ENCODE results near the gene HMG20B. TPM values are rescaled to one million over a fixed set of nuclear protein-coding genes. Genes with fewer than 3 reads are reported as not detected.

Gene HMG20B
- total RNA-seq, 1 experiment from 2014 or later = 33.9 TPM

GRCh38 chr19:3570606-3571011 lies 2.1 kb upstream of the HMG20B start:
- Mint-ChIP-seq H3K9me3 (ENCODE audit: unreplicated experiment) (no peaks in the 10 kb centered on the region), H3K4me3 (ENCODE audit: unreplicated experiment) (no peak overlapping the region), H3K27me3 (ENCODE audit: insufficient read depth, unreplicated experiment) (no peaks in the 10 kb centered on the region), H3K4me1 (ENCODE audit: low read depth, unreplicated experiment) (no peaks in the 10 kb centered on the region), H3K36me3 (ENCODE audit: insufficient read depth, unreplicated experiment) (peaks cover 23% of the 10 kb centered on the region), H3K27ac (ENCODE audit: unreplicated experiment) (no peak overlapping the region)
- H3K27me3 ChIP-seq (replicated peaks; ENCODE audit: control insufficient read depth, insufficient read depth, low read length) = no peaks in the 10 kb centered on the region
- H3K9me3 ChIP-seq = no peaks in the 10 kb centered on the region
- no peaks in the 10 kb centered on the region for H3K4me1 ChIP-seq
- CTCF ChIA-PET = no interaction called here
- POLR2A ChIA-PET = no interaction called here
- intact Hi-C loops (cut with micrococcal nuclease; ENCODE audit: unreplicated experiment) = no loop called here
- no peaks in the 10 kb centered on the region for H3K36me3 ChIP-seq (ENCODE audit: control insufficient read depth, insufficient read depth, low read length)
- H3K4me3 ChIP-seq (ENCODE audit: low read depth, low read length) = no peak overlapping the region
- DNase-seq = no peak
- TF ChIP-seq CTCF (IDR thresholded peaks at IDR 0.05; ENCODE audit: insufficient read depth in 1 of 2, low read depth in 1 of 2, low read length in 1 of 2, severe bottlenecking in 1 of 2, unreplicated experiment in 1 of 2) = no peak
- no TSS peak for BruUV-seq (replicated peaks)

GRCh38 chr19:3572132-3572854 lies 451 bp upstream of the HMG20B start:
- H3K27me3 ChIP-seq (replicated peaks; ENCODE audit: control insufficient read depth, insufficient read depth, low read length) = no peaks in the 10 kb centered on the region
- peak overlapping the region; percentile 36 for H3K4me3 ChIP-seq (ENCODE audit: low read depth, low read length)
- DNase-seq = peak; percentile 98 to 99
- no peaks in the 10 kb centered on the region for H3K4me1 Mint-ChIP-seq (ENCODE audit: low read depth, unreplicated experiment)
- H3K4me3 Mint-ChIP-seq (ENCODE audit: unreplicated experiment) = peak overlapping the region; percentile 71
- H3K9me3 Mint-ChIP-seq (ENCODE audit: unreplicated experiment) = no peaks in the 10 kb centered on the region
- ChIA-PET CTCF (no interaction called here), POLR2A (no interaction called here)
- no peak for TF ChIP-seq CTCF (IDR thresholded peaks at IDR 0.05; ENCODE audit: insufficient read depth in 1 of 2, low read depth in 1 of 2, low read length in 1 of 2, severe bottlenecking in 1 of 2, unreplicated experiment in 1 of 2)
- H3K36me3 Mint-ChIP-seq (ENCODE audit: insufficient read depth, unreplicated experiment) = peaks cover 23% of the 10 kb centered on the region
- H3K4me1 ChIP-seq = no peaks in the 10 kb centered on the region
- no peak overlapping the region for H3K27ac Mint-ChIP-seq (ENCODE audit: unreplicated experiment)
- no peaks in the 10 kb centered on the region for H3K9me3 ChIP-seq
- BruUV-seq (replicated peaks) = no TSS peak
- H3K27me3 Mint-ChIP-seq (ENCODE audit: insufficient read depth, unreplicated experiment) = no peaks in the 10 kb centered on the region
- no peaks in the 10 kb centered on the region for H3K36me3 ChIP-seq (ENCODE audit: control insufficient read depth, insufficient read depth, low read length)
- intact Hi-C loops (cut with micrococcal nuclease; ENCODE audit: unreplicated experiment) = loop anchor here (1.0 kb wide), 1 partner anchor 15 kb away; the partner anchor contains the start of gene MFSD12

- peaks cover 23% of the 10 kb centered on the region for H3K36me3 Mint-ChIP-seq (ENCODE audit: insufficient read depth, unreplicated experiment)
- H3K4me1 ChIP-seq = no peaks in the 10 kb centered on the region
- peak in 1 of 2 experiments; percentile 35 for DNase-seq
- H3K36me3 ChIP-seq (ENCODE audit: control insufficient read depth, insufficient read depth, low read length) = no peaks in the 10 kb centered on the region
- no peak for TF ChIP-seq CTCF (IDR thresholded peaks at IDR 0.05; ENCODE audit: insufficient read depth in 1 of 2, low read depth in 1 of 2, low read length in 1 of 2, severe bottlenecking in 1 of 2, unreplicated experiment in 1 of 2)
- no peaks in the 10 kb centered on the region for H3K27me3 Mint-ChIP-seq (ENCODE audit: insufficient read depth, unreplicated experiment)
- no peaks in the 10 kb centered on the region for H3K27me3 ChIP-seq (replicated peaks; ENCODE audit: control insufficient read depth, insufficient read depth, low read length)
- H3K27ac Mint-ChIP-seq (ENCODE audit: unreplicated experiment) = no peak overlapping the region
- intact Hi-C loops (cut with micrococcal nuclease; ENCODE audit: unreplicated experiment) = no loop called here
- ChIA-PET POLR2A (interaction anchor here (0.7 kb wide), 1 partner anchor 395 kb away, joined by 4 read pairs; no protein-coding TSS in a partner anchor), CTCF (no interaction called here)
- no peaks in the 10 kb centered on the region for H3K9me3 ChIP-seq
- peak overlapping the region; percentile 89 for H3K4me3 ChIP-seq (ENCODE audit: low read depth, low read length)
- H3K4me3 Mint-ChIP-seq (ENCODE audit: unreplicated experiment) = peak overlapping the region; percentile 71
- no peaks in the 10 kb centered on the region for H3K4me1 Mint-ChIP-seq (ENCODE audit: low read depth, unreplicated experiment)
- H3K9me3 Mint-ChIP-seq (ENCODE audit: unreplicated experiment) = no peaks in the 10 kb centered on the region
- no TSS peak for BruUV-seq (replicated peaks)
Measured at GRCh38 chr19:3573162-3573857, 566 bp downstream of the HMG20B start.

Data from Caco-2 (cell line).